22Rv1 (cell line): ENCODE measurements around the gene PNPLA7.
"Not testable (repeated sequence)": the region's sequence is repeated elsewhere in the genome, so short reads cannot be mapped to it uniquely, and the experiment has no call there.

Experiments used
- ZFX ChIP-seq: fragments of 450-650 bp; IDR thresholded peaks from 2 replicates; pipeline ENCODE4 v1.6.1; 2017; ENCODE audit warnings: antibody characterized with exemption, borderline replicate concordance
- TF ChIP-seq, protein P1 (sequence below): fragments of 450-650 bp; IDR thresholded peaks from 2 replicates; pipeline ENCODE4 v1.5.1; 2017; ENCODE audit warnings: mild to moderate bottlenecking

DNA sequence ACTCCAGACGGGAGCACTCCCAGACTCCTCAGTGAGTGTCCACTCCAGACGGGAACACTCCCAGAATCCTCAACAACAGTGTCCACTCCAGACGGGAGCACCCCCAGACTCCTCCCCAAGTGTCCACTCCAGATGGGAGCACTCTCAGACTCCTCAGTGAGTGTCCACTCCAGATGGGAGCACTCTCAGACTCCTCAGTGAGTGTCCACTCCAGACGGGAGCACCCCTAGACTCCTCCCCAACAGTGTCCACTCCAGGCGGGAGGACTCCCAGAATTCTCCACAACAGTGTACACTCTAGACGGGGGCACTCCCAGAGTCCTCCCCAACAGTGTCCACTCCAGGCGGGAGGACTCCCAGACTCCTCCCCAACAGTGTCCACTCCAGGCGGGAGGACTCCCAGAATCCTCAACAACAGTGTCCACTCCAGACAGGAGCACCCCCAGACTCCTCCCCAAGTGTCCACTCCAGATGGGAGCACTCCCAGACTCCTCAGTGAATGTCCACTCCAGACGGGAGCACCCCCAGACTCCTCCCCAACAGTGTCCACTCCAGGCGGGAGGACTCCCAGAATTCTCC, 17.2 kb downstream of the PNPLA7 start:
- TF ChIP-seq, protein P1, sequence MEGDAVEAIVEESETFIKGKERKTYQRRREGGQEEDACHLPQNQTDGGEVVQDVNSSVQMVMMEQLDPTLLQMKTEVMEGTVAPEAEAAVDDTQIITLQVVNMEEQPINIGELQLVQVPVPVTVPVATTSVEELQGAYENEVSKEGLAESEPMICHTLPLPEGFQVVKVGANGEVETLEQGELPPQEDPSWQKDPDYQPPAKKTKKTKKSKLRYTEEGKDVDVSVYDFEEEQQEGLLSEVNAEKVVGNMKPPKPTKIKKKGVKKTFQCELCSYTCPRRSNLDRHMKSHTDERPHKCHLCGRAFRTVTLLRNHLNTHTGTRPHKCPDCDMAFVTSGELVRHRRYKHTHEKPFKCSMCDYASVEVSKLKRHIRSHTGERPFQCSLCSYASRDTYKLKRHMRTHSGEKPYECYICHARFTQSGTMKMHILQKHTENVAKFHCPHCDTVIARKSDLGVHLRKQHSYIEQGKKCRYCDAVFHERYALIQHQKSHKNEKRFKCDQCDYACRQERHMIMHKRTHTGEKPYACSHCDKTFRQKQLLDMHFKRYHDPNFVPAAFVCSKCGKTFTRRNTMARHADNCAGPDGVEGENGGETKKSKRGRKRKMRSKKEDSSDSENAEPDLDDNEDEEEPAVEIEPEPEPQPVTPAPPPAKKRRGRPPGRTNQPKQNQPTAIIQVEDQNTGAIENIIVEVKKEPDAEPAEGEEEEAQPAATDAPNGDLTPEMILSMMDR: not testable (repeated sequence)
- TF ChIP-seq ZFX: not testable (repeated sequence)
